ENCODE results near the gene TAGLN2.
"Not testable (repeated sequence)": the region's sequence is repeated elsewhere in the genome, so short reads cannot be mapped to it uniquely, and the experiment has no call there.

Gene TAGLN2

GRCh38 chr1:159920202-159920601 lies 5.1 kb downstream of the TAGLN2 start:
- no peak for DNase-seq

- DNase-seq: no peak
Observed at GRCh38 chr1:159919236-159919865, 6.0 kb downstream of the TAGLN2 start.

- DNase-seq: no peak
Observed at GRCh38 chr1:159918352-159919200, 6.7 kb downstream of the TAGLN2 start.

DNA sequence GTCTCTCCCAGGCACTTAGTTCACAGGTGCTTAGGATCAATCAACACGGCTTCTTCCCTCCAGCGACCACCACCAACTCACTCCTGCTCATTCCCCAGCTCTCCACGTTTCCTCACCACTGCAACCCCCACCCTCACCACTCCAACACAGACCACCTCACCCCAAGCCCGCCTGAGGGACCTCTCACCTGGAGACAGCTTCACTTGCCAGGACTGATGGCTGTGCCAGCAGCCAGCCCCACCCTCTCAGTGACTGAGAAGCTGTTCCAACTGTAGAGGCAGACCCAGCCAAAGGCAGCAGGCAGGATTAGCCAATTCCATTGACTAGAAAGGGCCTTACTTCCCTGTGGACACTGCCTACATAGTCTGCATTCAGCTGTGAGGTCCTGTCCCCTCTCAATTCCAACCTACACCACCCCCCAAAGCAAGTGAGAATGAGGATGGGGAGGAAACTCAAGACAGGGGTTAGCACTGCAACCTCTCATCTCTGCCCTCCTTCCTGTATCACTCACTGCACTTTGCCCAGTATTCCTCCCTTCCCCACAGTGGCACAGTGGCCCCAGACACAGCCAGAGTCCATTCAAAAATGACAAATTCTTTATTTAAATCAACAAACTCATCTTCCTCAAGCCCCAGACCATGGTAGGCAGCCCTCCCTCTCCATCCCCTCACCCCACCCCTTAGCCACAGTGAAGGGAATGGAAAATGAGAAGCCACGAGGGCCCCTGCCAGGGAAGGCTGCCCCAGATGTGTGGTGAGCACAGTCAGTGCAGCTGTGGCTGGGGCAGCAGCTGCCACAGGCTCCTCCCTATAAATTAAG lies 7.6 kb downstream of the TAGLN2 start:
- no peak for DNase-seq

- DNase-seq: no peak
Observed at GRCh38 chr1:159916242-159917051, 8.9 kb downstream of the TAGLN2 start.

- no peak for DNase-seq
Observed at GRCh38 chr1:159915571-159916241, 9.6 kb downstream of the TAGLN2 start.

DNA sequence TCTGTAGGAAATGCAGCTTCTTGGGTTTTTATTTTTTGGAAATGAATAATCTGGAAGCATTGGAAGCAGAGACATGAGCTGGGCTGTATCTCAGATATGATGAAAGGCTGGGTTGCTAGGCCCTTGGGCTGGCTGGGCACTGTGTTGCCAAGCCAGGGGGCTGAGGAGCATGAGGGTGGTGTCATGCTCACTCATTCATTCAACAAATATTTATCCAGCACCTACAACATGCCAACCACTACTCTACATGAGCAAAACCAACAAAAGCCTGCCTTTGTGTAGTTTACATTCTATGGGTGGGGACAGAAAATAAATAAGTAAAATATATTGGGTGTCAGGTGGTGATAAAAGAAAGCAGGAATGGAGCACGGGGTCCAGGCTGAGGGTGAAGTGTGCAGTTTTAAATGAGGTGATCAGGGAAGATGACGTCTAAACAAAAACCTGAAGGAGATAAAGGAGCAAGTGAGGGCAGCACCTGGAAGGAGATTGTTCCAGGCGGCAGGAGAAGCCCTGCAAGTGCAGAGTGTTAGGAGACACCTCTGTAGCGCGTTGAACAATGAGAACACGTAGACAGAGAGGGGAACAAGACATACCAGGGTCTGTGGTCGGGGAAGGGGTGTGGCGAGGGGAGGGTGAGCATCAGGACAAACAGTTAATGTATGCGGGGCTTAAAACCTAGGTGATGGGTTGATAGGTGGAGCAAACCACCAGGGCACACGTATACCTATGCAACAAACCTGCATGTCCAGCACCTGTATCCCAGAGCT lies 10.9 kb downstream of the TAGLN2 start:
- DNase-seq: no peak

DNA sequence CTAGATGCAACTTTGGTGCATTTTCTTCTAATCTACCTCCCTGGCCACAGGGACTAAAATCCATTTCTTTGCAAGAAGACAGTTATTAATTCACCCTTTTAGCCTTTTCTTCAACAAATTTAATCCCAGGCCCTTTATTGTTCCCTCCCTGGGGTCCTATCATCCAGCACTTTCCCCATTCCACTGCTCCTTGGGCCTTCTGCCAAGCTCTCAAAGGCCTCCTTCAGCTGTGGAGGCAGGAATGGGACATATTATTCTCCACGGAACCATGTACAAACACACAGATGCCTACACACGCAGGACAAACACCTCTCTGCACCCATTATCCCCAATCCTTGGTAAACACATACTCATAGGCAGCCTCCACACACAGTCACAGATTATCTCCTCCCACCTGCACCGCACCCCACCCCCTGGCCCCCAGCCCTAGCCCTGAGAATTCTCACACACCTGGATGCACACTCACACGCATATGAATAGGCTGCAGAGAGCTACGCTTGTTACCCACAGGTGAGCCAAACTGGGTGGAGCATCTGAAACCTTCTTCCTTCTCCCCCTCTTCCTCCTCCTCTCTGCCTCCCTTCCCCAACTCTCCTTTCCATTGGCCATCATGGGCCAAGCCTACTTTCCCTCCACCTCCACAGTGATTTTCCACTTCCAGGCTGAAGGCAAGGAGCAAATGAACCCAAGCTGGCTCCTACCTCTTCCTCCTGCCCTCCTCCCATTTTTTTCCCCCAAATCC lies 11.7 kb downstream of the TAGLN2 start:
- no peak for DNase-seq

DNA sequence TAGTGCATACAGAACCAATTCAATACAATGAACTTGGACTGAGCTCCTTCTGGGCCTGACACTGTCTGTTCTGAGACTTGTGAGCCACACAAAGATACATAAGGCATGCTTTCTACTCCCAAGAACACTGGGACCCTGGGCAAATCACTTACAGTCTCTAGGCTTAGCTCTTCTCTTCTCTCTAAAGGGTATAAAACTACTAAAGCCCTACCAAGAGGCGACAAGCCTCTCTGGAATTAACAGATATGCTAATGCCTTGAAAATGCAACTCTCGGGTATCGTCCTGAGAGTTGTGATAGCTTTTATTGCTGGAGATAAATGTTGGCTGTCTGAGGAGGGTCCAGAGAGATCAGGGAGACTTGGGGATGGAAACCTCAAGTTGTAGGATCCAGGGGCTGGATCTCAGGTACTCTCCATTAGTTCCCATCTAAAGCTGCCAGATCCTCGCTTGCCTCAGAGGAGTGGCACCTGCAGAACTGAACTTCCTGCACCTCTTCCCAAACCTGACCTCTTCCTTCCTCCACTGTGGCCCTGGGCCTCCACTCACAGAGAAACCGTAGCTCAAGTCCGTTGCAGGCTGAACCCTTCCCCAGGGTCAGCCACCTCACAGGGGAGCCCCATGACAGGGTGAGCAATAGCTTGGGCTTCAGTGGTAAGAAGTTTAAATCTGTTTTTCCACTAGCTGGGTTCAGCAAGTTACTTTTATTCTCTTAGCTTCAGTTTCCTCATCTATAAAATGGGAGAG lies 13.8 kb downstream of the TAGLN2 start:
- no peak for DNase-seq

- no peak for DNase-seq
Observed at GRCh38 chr1:159908031-159908940, 17.0 kb downstream of the TAGLN2 start.

- DNase-seq: no peak
Observed at GRCh38 chr1:159906960-159907359, 18.3 kb downstream of the TAGLN2 start.

DNA sequence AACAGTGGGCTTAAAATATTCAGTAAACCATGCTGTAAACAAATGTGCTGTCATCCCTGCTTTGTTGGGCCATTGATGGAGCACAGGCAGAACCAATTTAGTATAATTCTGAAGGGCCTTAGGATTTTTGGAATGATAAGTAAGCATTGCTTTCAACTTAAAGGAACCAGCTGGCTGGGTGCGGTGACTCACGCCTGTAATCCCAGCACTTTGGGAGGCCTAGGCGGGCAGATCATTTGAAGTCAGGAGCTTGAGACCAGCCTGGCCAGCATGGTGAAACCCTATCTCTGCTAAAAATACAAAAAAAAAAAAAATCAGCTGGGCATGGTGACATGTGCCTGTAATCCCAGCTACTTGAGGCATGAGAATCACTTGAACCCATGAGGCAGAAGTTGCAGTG lies 21.3 kb downstream of the TAGLN2 start:
- not testable (repeated sequence) for DNase-seq

DNA sequence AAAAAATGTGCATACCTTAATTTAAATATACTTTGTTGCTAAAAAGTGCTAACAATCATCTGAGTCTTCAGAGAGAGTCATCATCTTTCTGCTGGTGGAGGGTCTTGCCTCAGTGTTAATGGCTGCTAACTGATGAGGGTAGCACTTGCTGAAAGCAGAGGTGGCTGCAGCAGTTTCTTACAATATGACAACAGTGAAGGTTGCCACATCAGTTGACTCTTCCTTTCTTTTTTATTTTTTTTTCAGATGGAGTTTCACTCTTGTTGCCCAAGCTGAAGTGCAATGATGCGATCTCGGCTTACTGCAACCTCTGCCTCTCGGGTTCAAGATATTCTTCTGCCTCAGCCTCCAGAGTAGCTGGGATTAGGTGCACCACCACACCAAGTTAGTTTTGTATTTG lies 22.8 kb downstream of the TAGLN2 start:
- DNase-seq: no peak

- no peak for DNase-seq
Observed at GRCh38 chr1:159900755-159901360, 24.4 kb downstream of the TAGLN2 start.

GRCh38 chr1:159900086-159900680 lies 25.1 kb downstream of the TAGLN2 start, which contains the start of gene CFAP45:
Gene CFAP45 (minus strand): TSS chr1:159900165. CDS start chr1:159900098, 67 bp downstream.
- no peak for DNase-seq

- not testable (repeated sequence) for DNase-seq
Observed at GRCh38 chr1:159899634-159900033, 25.7 kb downstream of the TAGLN2 start.

DNA sequence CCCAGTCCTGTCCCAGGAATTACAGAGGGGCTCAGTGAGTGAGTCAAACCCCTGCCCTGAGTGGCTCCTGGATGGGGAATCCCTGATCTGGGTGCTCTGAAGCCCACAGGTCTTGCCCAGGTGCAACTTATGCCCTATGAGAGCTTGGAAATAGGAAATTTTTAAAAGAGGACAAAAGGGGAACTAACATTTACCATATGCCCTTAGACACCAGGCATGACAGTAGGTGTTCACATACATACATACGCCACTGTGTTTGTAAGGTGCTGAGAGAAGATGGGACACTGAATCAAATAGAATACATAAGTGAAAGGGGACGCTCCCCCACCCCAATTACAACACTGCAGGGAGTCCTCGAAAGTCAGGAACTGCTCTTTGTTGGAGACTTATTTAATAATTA lies 26.8 kb downstream of the TAGLN2 start:
- no peak for DNase-seq

DNA sequence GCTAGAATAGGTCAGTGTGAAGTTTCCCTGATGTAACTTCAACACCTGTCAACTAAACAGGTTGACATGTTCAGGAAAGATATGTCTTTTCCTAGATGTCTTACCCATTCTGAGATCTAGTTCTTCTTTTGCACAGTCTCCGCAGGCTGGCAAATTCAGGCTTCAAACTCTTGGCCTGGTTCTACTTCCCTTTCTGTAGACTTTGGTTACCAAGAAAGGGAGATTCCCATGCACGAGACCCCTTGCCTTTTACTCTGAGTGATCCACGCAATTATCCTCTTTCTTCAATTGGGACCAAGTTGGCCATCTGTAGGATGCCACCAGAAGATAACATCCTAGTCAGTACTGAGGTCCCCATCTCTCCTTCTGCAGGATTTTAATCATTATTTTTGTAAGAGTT lies 27.3 kb downstream of the TAGLN2 start:
- no peak for DNase-seq

All from activated CD4-positive, alpha-beta T cell treated with anti-CD3 and anti-CD28 coated beads for 4 hours (primary cell).